DMS 273 (cell line): Measurements from ENCODE around the gene ZSWIM5.
"Not testable (repeated sequence)": the region's sequence is repeated elsewhere in the genome, so short reads cannot be mapped to it uniquely, and the experiment has no call there.

Experiments used
- DNase-seq: peaks from one replicate; lab custom pipeline; 2025; ENCODE audit not compliant: unreplicated experiment; lab: John Stamatoyannopoulos, UW

ZSWIM5 gene

GRCh38 chr1:45205910-45206721 lies at the start of gene ZSWIM5:
ZSWIM5 (minus strand) TSS chr1:45206605; CDS start chr1:45206350, 255 bp downstream.
- DNase-seq: peak; percentile 92

GRCh38 chr1:45254490-45254889 lies 48.1 kb upstream of the ZSWIM5 start:
- DNase-seq: no peak

- DNase-seq: no peak
Measured at GRCh38 chr1:45250544-45250943, 44.1 kb upstream of the ZSWIM5 start.

- DNase-seq: not testable (repeated sequence)
Measured at GRCh38 chr1:45248004-45248403, 41.6 kb upstream of the ZSWIM5 start.

GRCh38 chr1:45246760-45247159 lies 40.4 kb upstream of the ZSWIM5 start:
- DNase-seq: no peak

GRCh38 chr1:45246359-45246758 lies 40.0 kb upstream of the ZSWIM5 start:
- not testable (repeated sequence) for DNase-seq

GRCh38 chr1:45244660-45245059 lies 38.3 kb upstream of the ZSWIM5 start:
- no peak for DNase-seq

- no peak for DNase-seq
Measured at GRCh38 chr1:45243476-45244343, 37.3 kb upstream of the ZSWIM5 start.

GRCh38 chr1:45238846-45239245 lies 32.4 kb upstream of the ZSWIM5 start:
- DNase-seq: no peak

- no peak for DNase-seq
Measured at GRCh38 chr1:45236136-45236535, 29.7 kb upstream of the ZSWIM5 start.

- no peak for DNase-seq
Measured at GRCh38 chr1:45230537-45230936, 24.1 kb upstream of the ZSWIM5 start.

- no peak for DNase-seq
Measured at GRCh38 chr1:45225598-45225997, 19.2 kb upstream of the ZSWIM5 start.

- not testable (repeated sequence) for DNase-seq
Measured at GRCh38 chr1:45223710-45224109, 17.3 kb upstream of the ZSWIM5 start.

GRCh38 chr1:45221716-45222115 lies 15.3 kb upstream of the ZSWIM5 start:
- DNase-seq: no peak

GRCh38 chr1:45216861-45217260 lies 10.5 kb upstream of the ZSWIM5 start:
- DNase-seq: no peak

GRCh38 chr1:45216200-45216541 lies 9.8 kb upstream of the ZSWIM5 start:
- DNase-seq: no peak

GRCh38 chr1:45215485-45216199 lies 9.2 kb upstream of the ZSWIM5 start:
- no peak for DNase-seq

- DNase-seq: no peak
Measured at GRCh38 chr1:45213892-45214291, 7.5 kb upstream of the ZSWIM5 start.

GRCh38 chr1:45211076-45211475 lies 4.7 kb upstream of the ZSWIM5 start:
- no peak for DNase-seq

- no peak for DNase-seq
Measured at GRCh38 chr1:45206808-45207623, 611 bp upstream of the ZSWIM5 start.
